Measurements from ENCODE around the gene C1QTNF3.
"Not testable (repeated sequence)": the region's sequence is repeated elsewhere in the genome, so short reads cannot be mapped to it uniquely, and the experiment has no call there.

C1QTNF3 gene

GRCh38 chr5:34043099-34043876 is at the start of gene C1QTNF3:
C1QTNF3 (minus strand) TSS chr5:34043213; CDS start chr5:34043125, 88 bp downstream.
- no peak for DNase-seq

GRCh38 chr5:34091039-34091438 is 48.0 kb upstream of the C1QTNF3 start:
- DNase-seq = not testable (repeated sequence)

GRCh38 chr5:34089802-34090201 is 46.8 kb upstream of the C1QTNF3 start:
- DNase-seq = not testable (repeated sequence)

GRCh38 chr5:34087728-34088127 is 44.7 kb upstream of the C1QTNF3 start:
- not testable (repeated sequence) for DNase-seq

- not testable (repeated sequence) for DNase-seq
Measured at GRCh38 chr5:34083898-34084297, 40.9 kb upstream of the C1QTNF3 start.

- not testable (repeated sequence) for DNase-seq
Measured at GRCh38 chr5:34079505-34079904, 36.5 kb upstream of the C1QTNF3 start.

- not testable (repeated sequence) for DNase-seq
Measured at GRCh38 chr5:34077636-34078035, 34.6 kb upstream of the C1QTNF3 start.

- not testable (repeated sequence) for DNase-seq
Measured at GRCh38 chr5:34076719-34077364, 33.8 kb upstream of the C1QTNF3 start.

GRCh38 chr5:34074472-34074871 is 31.5 kb upstream of the C1QTNF3 start:
- not testable (repeated sequence) for DNase-seq

GRCh38 chr5:34074071-34074470 is 31.1 kb upstream of the C1QTNF3 start:
- DNase-seq = not testable (repeated sequence)

- DNase-seq = not testable (repeated sequence)
Measured at GRCh38 chr5:34070626-34071025, 27.6 kb upstream of the C1QTNF3 start.

- DNase-seq = no peak
Measured at GRCh38 chr5:34064656-34065055, 21.6 kb upstream of the C1QTNF3 start.

- DNase-seq = no peak
Measured at GRCh38 chr5:34062419-34062818, 19.4 kb upstream of the C1QTNF3 start.

GRCh38 chr5:34061993-34062392 is 19.0 kb upstream of the C1QTNF3 start:
- DNase-seq = no peak

GRCh38 chr5:34059977-34060376 is 17.0 kb upstream of the C1QTNF3 start:
- no peak for DNase-seq

GRCh38 chr5:34058532-34058931 is 15.5 kb upstream of the C1QTNF3 start:
- no peak for DNase-seq

GRCh38 chr5:34057569-34057968 is 14.6 kb upstream of the C1QTNF3 start:
- DNase-seq = no peak

GRCh38 chr5:34057118-34057517 is 14.1 kb upstream of the C1QTNF3 start:
- DNase-seq = no peak

GRCh38 chr5:34055667-34056066 is 12.7 kb upstream of the C1QTNF3 start:
- no peak for DNase-seq

- no peak for DNase-seq
Measured at GRCh38 chr5:34054400-34054729, 11.4 kb upstream of the C1QTNF3 start.

GRCh38 chr5:34053571-34054399 is 10.8 kb upstream of the C1QTNF3 start:
- DNase-seq = no peak

- DNase-seq = no peak
Measured at GRCh38 chr5:34053133-34053532, 10.1 kb upstream of the C1QTNF3 start.

- no peak for DNase-seq
Measured at GRCh38 chr5:34051374-34051980, 8.5 kb upstream of the C1QTNF3 start.

Measured in CD4-positive, alpha-beta T cell treated with Interleukin-15 for 1 hour (primary cell).